Ascending aorta (tissue), 2 donors: ENCODE results near the gene BABAM2. TPM values are rescaled to one million over a fixed set of nuclear protein-coding genes. Genes with fewer than 3 reads are reported as not detected.

Source experiments
- DNase-seq, 2 donors: peaks; one replicate each; pipeline ENCODE4 v3.0.0-alpha.2; 2019; ENCODE audit warnings: low spot score in 2 of 2
- H3K27ac ChIP-seq, 2 donors: fragments of 200-600 bp; sonication (generic); one replicate each; pipeline ENCODE4 v1.5.1; 2016 to 2017; ENCODE audit warnings: mild to moderate bottlenecking in 1 of 2
- H3K27me3 ChIP-seq: fragments of 200-600 bp; sonication (generic); one replicate; pipeline ENCODE4 v1.5.1; 2017
- H3K36me3 ChIP-seq, 2 donors: fragments of 200-600 bp; sonication (generic); one replicate each; pipeline ENCODE4 v1.5.1; 2016
- H3K4me1 ChIP-seq, 2 donors: fragments of 200-600 bp; sonication (generic); one replicate each; pipeline ENCODE4 v1.5.1; 2016 to 2017; ENCODE audit warnings: mild to moderate bottlenecking in 1 of 2
- H3K4me3 ChIP-seq, 2 donors: fragments of 200-600 bp; sonication (generic); one replicate each; pipeline ENCODE4 v1.5.1; 2016 to 2017; ENCODE audit warnings: mild to moderate bottlenecking in 1 of 2
- H3K9me3 ChIP-seq, 2 donors: fragments of 200-600 bp; sonication (generic); one replicate each; pipeline ENCODE4 v1.5.1; 2016
- intact Hi-C: fragments of 100-400 bp; cut with DNase I; formaldehyde crosslinking; loops from one replicate; pipeline ENCODE4 v1.15.1; 2023
- total RNA-seq: library from RNA; depleted of rRNA; stranded (reverse); fragments of >200 nt; gene quantifications from one replicate; pipeline ENCODE4 v1.1.0, GENCODE V29; 2016
- TF ChIP-seq, protein P1 (sequence below), 3 experiments: fragments of 200-600 bp in 2 of 3; fragments of 450-650 bp in 1 of 3; sonication (generic) in 2 of 3; IDR thresholded peaks; one replicate each; pipeline ENCODE4 v1.5.1; 2016 to 2019; ENCODE audit warnings: antibody characterized with exemption in 3 of 3, mild to moderate bottlenecking in 1 of 3, moderate library complexity in 1 of 3

The BABAM2 gene
- total RNA-seq, 1 donor from 2014 or later = 19.6 TPM

DNA sequence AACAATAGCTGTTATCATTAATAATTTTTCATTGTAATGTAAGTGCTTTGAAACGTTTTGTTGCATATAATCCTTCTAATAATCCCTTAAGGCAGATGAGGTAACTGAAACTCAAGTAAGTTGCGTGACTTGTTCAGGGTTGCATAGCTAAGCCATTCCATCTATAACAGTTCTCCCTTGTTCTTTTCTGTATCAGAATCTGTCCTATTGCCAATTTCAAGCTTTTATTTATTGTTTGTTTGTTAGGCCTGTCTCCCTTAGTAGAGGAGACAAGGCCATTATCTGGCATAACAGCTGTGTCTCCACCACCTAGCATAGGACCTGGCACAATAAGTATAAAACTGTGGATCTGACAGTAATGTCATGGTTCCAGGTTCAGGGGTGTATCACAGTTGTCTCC lies 19.4 kb downstream of the BABAM2 start:
- TF ChIP-seq, protein P1, sequence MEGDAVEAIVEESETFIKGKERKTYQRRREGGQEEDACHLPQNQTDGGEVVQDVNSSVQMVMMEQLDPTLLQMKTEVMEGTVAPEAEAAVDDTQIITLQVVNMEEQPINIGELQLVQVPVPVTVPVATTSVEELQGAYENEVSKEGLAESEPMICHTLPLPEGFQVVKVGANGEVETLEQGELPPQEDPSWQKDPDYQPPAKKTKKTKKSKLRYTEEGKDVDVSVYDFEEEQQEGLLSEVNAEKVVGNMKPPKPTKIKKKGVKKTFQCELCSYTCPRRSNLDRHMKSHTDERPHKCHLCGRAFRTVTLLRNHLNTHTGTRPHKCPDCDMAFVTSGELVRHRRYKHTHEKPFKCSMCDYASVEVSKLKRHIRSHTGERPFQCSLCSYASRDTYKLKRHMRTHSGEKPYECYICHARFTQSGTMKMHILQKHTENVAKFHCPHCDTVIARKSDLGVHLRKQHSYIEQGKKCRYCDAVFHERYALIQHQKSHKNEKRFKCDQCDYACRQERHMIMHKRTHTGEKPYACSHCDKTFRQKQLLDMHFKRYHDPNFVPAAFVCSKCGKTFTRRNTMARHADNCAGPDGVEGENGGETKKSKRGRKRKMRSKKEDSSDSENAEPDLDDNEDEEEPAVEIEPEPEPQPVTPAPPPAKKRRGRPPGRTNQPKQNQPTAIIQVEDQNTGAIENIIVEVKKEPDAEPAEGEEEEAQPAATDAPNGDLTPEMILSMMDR (IDR thresholded peaks at IDR 0.05) = no peak
- H3K36me3 ChIP-seq = no peaks in the 10 kb centered on the region
- H3K9me3 ChIP-seq = no peaks in the 10 kb centered on the region
- no peaks in the 10 kb centered on the region for H3K27me3 ChIP-seq
- intact Hi-C loops = no loop called here
- H3K4me1 ChIP-seq = peaks cover 0 to 2% of the 10 kb centered on the region in 2 donors
- no peak for DNase-seq
- H3K4me3 ChIP-seq = no peak overlapping the region
- H3K27ac ChIP-seq = no peak overlapping the region

DNA sequence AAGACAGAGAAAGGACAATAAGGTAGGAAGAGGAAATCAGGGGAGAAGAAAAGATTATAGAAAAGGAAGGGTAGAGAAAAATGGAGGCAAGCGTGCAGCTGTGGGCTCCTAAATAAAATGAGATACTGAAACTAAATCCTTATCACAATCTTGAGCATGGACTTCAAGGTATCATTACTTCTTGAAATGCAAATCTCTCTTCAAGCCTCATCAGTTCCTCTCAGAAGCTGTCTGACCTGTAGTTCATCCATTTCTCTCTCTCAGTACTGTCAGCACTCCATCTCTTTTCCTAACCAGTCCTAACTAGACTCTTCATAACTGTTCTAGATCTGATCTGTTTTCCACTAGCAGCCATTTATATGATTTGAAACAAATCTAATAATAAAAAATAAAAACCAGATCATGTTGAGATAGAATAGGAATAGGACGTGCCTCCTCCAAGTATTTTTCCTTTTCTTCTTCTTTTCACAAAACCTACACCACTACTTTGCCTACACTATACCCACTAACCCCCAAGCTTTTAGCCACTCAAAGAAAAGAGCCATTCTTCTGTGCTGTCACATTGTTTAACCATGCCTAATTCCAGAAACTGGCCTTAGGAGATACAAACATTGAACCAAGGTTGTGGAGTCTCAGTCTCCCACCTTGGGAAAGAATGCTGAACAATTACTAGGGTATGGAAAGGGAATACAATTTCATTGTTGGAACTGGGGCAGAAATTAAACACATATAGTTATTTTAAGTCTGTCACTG lies 21.1 kb downstream of the BABAM2 start:
- Histone ChIP-seq H3K36me3 (no peaks in the 10 kb centered on the region), H3K27ac (no peak overlapping the region), H3K9me3 (no peaks in the 10 kb centered on the region), H3K27me3 (no peaks in the 10 kb centered on the region), H3K4me3 (no peak overlapping the region), H3K4me1 (peaks cover 0 to 6% of the 10 kb centered on the region in 2 donors)
- TF ChIP-seq, protein P1 (IDR thresholded peaks at IDR 0.05) = no peak
- intact Hi-C loops = no loop called here
- no peak for DNase-seq

- H3K27ac ChIP-seq = no peak overlapping the region
- intact Hi-C loops = no loop called here
- H3K4me1 ChIP-seq = peaks cover 0 to 6% of the 10 kb centered on the region in 2 donors
- TF ChIP-seq, protein P1 (IDR thresholded peaks at IDR 0.05) = no peak
- H3K9me3 ChIP-seq = no peaks in the 10 kb centered on the region
- no peaks in the 10 kb centered on the region for H3K36me3 ChIP-seq
- H3K27me3 ChIP-seq = no peaks in the 10 kb centered on the region
- H3K4me3 ChIP-seq = no peak overlapping the region
- no peak for DNase-seq
These were observed 22.0 kb downstream of the BABAM2 start for GRCh38 chr2:27912512-27912911.

DNA sequence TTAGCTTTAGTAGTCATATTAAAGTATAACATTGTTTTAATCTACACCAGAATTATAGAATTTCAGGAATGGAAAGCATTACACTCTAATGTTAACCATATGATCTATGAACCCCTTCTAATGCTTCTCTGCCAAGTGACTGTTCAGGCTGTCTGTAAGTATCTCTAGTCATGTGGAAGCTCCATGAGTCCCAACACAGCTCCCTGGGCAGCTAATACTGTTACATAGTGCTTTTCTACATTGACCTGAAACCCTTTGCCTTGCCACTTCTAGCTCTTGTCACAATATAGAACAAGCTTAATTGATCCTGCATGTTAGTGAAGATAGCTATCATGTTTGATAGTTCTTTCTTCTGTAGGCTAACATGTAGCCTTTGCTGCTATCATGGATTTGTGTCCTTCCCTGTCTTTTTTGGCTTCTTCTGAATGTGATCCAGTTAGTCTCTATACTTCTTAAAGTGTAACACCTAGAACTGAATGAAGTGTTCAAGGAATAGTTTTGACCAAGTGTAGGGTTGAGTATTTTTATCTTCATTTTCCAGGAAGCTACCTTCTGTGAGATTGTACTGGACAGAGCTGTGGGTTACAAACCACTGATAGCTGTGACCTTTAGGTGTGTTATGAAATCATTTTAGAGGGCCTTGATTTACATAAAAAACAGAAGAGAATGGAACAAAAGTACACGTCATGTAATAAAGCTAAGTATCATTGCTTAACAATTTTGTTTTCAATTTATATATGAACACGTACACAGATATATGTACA lies 23.7 kb downstream of the BABAM2 start:
- no peak for DNase-seq
- intact Hi-C loops = no loop called here
- no peak overlapping the region for H3K4me3 ChIP-seq
- H3K36me3 ChIP-seq = no peaks in the 10 kb centered on the region
- H3K9me3 ChIP-seq = no peaks in the 10 kb centered on the region
- no peaks in the 10 kb centered on the region for H3K27me3 ChIP-seq
- TF ChIP-seq, protein P1 (IDR thresholded peaks at IDR 0.05) = no peak
- H3K4me1 ChIP-seq = peaks cover 0 to 6% of the 10 kb centered on the region in 2 donors
- H3K27ac ChIP-seq = no peak overlapping the region

DNA sequence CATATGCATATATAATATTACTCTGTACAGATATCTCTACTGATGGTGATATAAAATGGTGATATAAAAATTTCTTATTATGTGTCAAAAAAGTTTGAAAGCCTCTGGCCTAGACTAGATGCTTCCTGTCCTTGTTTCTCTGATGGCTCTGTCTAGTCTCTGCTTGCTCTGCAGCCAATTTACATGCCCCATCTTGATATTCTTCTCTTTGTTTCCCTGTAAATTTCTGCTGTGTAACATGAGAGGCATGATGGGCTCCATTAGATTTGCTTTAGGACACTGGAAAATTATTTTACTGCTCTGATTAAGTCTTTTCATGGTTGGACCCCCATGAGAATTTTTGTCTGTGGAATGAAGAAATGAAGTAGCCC lies 24.3 kb downstream of the BABAM2 start:
- intact Hi-C loops = no loop called here
- peak overlapping the region in 1 of 2 donors; percentile 52 for H3K27ac ChIP-seq
- DNase-seq = no peak

More for the DNA sequence above, 24.3 kb downstream of the BABAM2 start:
- H3K36me3 ChIP-seq = no peaks in the 10 kb centered on the region
- TF ChIP-seq, protein P1 (IDR thresholded peaks at IDR 0.05) = no peak
- H3K27me3 ChIP-seq = no peaks in the 10 kb centered on the region
- H3K9me3 ChIP-seq = no peaks in the 10 kb centered on the region
- H3K4me3 ChIP-seq = no peak overlapping the region
- peaks cover 0 to 6% of the 10 kb centered on the region in 2 donors for H3K4me1 ChIP-seq
